ENCODE measurements around the gene CHST13. TPM values are rescaled to one million over a fixed set of nuclear protein-coding genes. Genes with fewer than 3 reads are reported as not detected.
A peak's percentile ranks its signal among the peaks of the same experiment; 100 is the strongest.

The CHST13 gene, protein sequence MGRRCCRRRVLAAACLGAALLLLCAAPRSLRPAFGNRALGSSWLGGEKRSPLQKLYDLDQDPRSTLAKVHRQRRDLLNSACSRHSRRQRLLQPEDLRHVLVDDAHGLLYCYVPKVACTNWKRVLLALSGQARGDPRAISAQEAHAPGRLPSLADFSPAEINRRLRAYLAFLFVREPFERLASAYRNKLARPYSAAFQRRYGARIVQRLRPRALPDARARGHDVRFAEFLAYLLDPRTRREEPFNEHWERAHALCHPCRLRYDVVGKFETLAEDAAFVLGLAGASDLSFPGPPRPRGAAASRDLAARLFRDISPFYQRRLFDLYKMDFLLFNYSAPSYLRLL
- total RNA-seq (2014; rRNA removed) = not detected in 2 replicates
- not detected for Bru-seq, nascent RNA
- not detected for BruChase-seq, experiment 1, labeled RNA remaining after a 6-hour chase
- not detected for BruChase-seq, experiment 2, labeled RNA remaining after a 2-hour chase
- long read RNA-seq = 0 reads

- peak within 1 kb of the TSS; percentile 34; the same call in 1 of the 2 replicates for H2AFZ ChIP-seq (ENCODE audit: low read length)
- H3K79me2 ChIP-seq (ENCODE audit: low read length) = no peaks in the 10 kb centered on the region
- no peaks in the 10 kb centered on the region for H3K4me1 ChIP-seq (ENCODE audit: insufficient read depth, low read length)
- no peak within 1 kb of the TSS for H3K27ac ChIP-seq (ENCODE audit: low read length)
- H3K4me3 ChIP-seq (ENCODE audit: low read length) = peak within 1 kb of the TSS; percentile 38; the same call in 1 of the 2 replicates
- no peaks in the 10 kb centered on the region for H3K9me3 ChIP-seq (ENCODE audit: low read length)
- H3K4me2 ChIP-seq (ENCODE audit: low read length) = peak within 1 kb of the TSS; percentile 53
- DNase-seq (peak; percentile 19), ATAC-seq (peak; percentile 65)
- ChIA-PET CTCF (no interaction called here), POLR2A (ENCODE audit: unreplicated experiment) (no interaction called here)
- no peaks in the 10 kb centered on the region for H3F3A ChIP-seq (ENCODE audit: low read length, unreplicated experiment)
- peaks cover 13% of the 10 kb centered on the region for H3K27me3 ChIP-seq (ENCODE audit: low read length)
- no peaks in the 10 kb centered on the region for H4K20me1 ChIP-seq (ENCODE audit: low read length)
- intact Hi-C loops (cut with micrococcal nuclease) = no loop called here
- H3K36me3 ChIP-seq (ENCODE audit: low read depth, low read length) = no peaks in the 10 kb centered on the region
- no peaks in the 10 kb centered on the region for H3K9me2 ChIP-seq (replicated peaks; ENCODE audit: low read length)
- TF ChIP-seq EZH2 (IDR thresholded peaks at IDR 0.05; ENCODE audit: low read length, unreplicated experiment) = no peak
- no peak for TF ChIP-seq EZH2phosphoT487 (IDR thresholded peaks at IDR 0.05; ENCODE audit: borderline replicate concordance, low read length)
- TF ChIP-seq CTCF (conservative IDR thresholded peaks at IDR 0.05; ENCODE audit: low read depth, low read length) = no peak
- no TSS peak for BruUV-seq (replicated peaks)
- H3K9ac ChIP-seq (ENCODE audit: low read length) = no peak within 1 kb of the TSS
These were observed at the start of gene CHST13 for GRCh38 chr3:126523745-126524428. CHST13 (plus strand) TSS chr3:126524155; CDS start chr3:126524333, 178 bp downstream.

GRCh38 chr3:126474498-126475412 lies 49.2 kb upstream of the CHST13 start:
- no peak for TF ChIP-seq EZH2 (IDR thresholded peaks at IDR 0.05; ENCODE audit: low read length, unreplicated experiment)
- TF ChIP-seq CTCF (conservative IDR thresholded peaks at IDR 0.05; ENCODE audit: low read depth, low read length) = no peak
- no peak for TF ChIP-seq EZH2phosphoT487 (IDR thresholded peaks at IDR 0.05; ENCODE audit: borderline replicate concordance, low read length)
- Histone ChIP-seq H3K4me2 (ENCODE audit: low read length) (peak overlapping the region; percentile 86), H3F3A (ENCODE audit: low read length, unreplicated experiment) (no peaks in the 10 kb centered on the region), H3K79me2 (ENCODE audit: low read length) (peaks cover 49% of the 10 kb centered on the region), H3K36me3 (ENCODE audit: low read depth, low read length) (peaks cover 10% of the 10 kb centered on the region; the same call in 1 of the 2 replicates), H2AFZ (ENCODE audit: low read length) (no peak overlapping the region), H3K9ac (ENCODE audit: low read length) (peak overlapping the region; percentile 57), H4K20me1 (ENCODE audit: low read length) (peaks cover 23% of the 10 kb centered on the region), H3K27me3 (ENCODE audit: low read length) (no peaks in the 10 kb centered on the region), H3K9me2 (replicated peaks; ENCODE audit: low read length) (no peaks in the 10 kb centered on the region), H3K4me3 (ENCODE audit: low read length) (peak overlapping the region; percentile 77), H3K4me1 (ENCODE audit: insufficient read depth, low read length) (peaks cover 20% of the 10 kb centered on the region), H3K9me3 (ENCODE audit: low read length) (no peaks in the 10 kb centered on the region), H3K27ac (ENCODE audit: low read length) (no peak overlapping the region)
- DNase-seq (peak; percentile 7), ATAC-seq (peak; percentile 16)
- CTCF ChIA-PET = no interaction called here
- POLR2A ChIA-PET (ENCODE audit: unreplicated experiment) = no interaction called here
- BruUV-seq (replicated peaks) = TSS peak; percentile 45
- intact Hi-C loops (cut with micrococcal nuclease) = loop anchor here (5.0 kb wide), 1 partner anchor 557 kb away; no protein-coding TSS in a partner anchor
